DMS 273 treated with DMSO at 0.1 percent for 48 hours (cell line): ENCODE results near the gene PTBP1.

ENCODE experiments used
- DNase-seq: peaks from one replicate; lab custom pipeline; 2025; lab: John Stamatoyannopoulos, UW

The PTBP1 gene

GRCh38 chr19:797528-798414 is 519 bp downstream of the PTBP1 start:
- DNase-seq = peak; percentile 62

DNA sequence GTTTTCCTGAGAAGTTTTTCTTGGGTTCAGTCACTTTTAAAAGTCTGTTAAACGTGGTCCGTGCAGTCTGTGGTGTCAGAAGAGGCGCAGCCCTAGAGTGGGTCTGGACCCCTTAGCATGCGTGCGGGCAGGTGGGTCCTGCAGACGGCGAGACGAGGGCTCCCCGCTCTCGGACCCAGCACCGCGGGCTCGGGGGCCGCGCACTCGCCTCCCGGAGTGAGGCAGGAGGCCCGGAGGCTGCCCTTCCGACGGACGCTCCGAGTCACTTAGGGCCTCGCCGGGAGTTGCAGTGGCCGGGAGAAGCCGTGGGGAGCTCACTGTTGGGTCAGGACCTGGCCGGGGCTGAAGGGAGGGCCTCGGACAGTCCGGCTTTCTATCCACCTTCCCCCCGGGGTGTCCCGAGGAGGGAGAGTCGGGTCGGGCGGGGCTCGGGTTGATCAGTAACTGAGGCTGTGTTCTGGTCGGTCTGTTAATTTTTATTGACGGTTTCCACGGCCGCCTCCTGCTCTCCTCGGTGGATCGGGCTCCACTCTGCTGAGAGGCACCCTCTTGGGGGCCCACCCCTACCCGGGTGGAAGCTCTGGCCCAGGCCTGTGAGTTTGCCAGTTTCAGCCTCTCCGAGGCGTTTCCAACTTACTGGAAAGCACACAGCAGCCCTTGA is 1.3 kb downstream of the PTBP1 start:
- no peak for DNase-seq

DNA sequence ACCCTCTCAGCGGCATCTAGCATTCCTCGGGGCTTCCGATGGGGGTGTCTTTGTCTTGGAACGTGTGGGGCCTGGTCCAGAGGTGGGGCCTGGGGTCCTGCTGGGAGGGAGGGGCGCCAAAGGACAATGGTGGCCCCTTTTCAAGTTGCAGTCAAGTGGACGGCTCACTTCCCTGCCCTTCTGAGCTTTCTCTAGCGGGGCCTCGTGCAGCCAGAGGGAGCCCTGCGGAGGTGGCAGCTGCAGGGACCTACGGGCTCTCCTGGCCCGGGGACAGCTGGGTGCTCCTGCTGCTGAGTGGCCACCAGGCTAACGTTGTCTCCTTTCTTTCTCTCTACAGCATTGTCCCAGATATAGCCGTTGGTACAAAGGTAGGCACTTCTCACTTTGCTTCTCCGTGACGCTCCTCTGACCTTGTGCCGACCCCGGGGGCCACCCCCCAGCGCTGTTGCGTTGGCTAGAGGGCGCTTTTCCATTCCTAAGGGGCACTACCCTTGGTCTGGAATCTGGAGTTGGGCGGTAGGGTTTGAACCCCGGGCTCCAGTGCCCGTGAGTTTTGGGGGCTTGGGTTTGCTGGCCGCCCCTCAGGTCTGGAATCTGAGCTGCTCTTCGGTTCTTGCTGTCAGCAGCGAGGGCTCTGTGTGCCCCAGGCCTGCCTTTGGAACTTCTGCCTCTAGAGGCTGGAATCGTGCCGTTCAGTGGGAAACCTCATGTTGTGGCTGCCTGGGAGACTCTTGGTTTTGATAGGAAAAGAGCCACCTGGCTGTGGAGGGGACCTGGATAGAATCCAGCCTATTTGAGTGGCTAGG is 2.0 kb downstream of the PTBP1 start:
- no peak for DNase-seq

- no peak for DNase-seq
These were observed 3.2 kb downstream of the PTBP1 start for GRCh38 chr19:800360-801029.

DNA sequence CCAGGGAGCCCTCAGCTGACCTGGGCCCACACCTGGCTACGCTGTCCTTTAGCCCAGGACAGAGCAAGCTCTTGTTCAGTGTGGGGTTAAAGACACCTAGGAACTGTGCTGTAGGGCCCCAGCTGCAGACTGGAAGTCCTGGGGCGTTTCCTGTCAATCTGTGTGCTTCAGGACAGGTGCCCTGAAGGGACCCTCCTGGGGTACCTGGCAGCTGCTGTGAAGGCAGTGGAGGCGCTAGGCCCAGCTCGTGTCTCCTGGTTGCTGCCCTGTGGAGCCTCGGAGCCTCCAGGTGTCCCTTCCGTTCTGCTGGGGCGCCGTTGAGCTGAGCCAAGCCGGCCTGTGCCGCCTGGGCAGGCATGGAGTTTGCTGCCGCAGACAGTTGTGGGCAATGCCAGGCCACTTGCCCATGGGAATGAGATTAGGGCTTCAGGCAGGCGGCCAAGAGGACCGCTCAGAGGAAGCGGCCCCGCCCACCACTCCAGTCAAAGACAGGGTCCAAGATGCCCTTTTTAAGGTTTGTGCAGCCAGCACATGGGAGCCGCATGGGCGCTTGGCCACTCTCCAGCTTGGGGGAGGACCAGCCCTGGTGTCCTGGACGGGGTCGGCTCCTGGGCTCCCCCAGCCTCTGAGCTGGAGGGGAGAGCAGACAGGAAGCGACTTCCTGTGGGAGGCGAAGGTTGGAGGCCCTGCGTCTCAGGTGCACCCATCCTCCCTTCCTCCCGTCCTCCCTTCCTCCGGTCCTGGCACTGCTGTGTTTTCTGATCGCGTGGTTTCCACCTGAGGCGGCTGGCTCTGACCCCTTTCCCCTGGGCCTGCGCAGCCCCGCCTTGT is 4.0 kb downstream of the PTBP1 start:
- DNase-seq = no peak

DNA sequence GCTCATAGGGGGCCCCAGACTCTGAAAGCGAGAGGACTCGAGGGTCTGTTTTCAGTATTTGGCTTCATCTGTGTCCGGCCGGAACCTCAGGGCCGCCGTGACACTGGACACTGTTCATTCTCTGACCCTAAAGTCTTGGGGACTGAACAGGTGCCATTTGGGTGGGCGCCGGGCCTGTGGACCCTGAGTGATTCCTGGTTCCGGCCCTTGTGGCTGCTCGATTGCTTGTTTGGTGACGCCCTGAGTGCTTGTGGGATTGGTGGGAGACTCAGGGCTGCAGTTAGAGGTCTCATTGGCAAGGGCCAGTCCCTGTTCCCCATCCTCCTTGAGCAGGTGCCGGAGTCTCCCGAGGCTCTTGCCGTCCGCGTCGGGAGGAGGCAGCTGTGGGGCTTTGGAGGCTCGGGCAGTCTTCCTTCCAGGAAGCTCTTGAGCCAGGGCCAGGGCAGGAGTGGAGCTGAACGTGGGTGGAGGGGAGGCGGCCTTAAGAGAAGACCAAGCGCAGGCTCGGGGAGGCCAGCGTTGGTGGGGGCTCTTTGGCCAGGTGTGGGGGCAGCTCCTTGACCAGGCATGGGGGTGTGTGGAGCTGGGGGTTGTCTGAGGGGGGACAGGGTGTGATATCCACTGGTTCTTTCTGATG is 4.7 kb downstream of the PTBP1 start:
- no peak for DNase-seq

DNA sequence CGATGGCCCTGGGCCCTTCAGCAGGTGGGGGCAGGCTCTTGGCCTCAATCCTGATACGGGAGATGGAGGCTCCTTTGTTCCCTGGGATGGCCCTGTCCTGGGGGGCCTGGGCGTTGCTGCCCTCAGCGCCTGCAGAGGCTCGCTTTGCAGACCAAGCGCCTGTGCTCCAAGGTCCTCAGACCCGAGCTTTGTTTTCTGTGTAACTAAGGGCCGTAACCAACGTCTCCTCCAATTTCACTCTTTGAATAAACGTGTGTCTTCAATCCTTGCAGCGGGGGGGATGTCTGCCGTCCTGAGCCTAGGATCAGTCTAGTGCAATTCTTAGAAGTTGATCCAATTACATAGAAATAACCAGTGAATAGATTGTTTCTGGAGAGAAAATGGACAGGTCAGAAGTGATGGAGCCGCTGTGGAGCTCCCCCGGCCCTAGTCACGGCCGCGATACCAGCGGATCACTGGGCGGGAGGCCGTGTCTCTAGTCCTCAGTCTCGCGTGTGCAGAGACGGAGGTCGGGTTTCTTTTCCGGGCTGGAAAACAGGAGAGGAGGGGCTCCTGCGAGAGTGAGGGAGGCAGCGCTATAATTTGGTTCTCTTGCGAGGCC is 5.3 kb downstream of the PTBP1 start:
- DNase-seq = no peak

GRCh38 chr19:803099-803561 is 5.9 kb downstream of the PTBP1 start:
- DNase-seq = no peak

- no peak for DNase-seq
These were observed 6.6 kb downstream of the PTBP1 start for GRCh38 chr19:803686-804418.

DNA sequence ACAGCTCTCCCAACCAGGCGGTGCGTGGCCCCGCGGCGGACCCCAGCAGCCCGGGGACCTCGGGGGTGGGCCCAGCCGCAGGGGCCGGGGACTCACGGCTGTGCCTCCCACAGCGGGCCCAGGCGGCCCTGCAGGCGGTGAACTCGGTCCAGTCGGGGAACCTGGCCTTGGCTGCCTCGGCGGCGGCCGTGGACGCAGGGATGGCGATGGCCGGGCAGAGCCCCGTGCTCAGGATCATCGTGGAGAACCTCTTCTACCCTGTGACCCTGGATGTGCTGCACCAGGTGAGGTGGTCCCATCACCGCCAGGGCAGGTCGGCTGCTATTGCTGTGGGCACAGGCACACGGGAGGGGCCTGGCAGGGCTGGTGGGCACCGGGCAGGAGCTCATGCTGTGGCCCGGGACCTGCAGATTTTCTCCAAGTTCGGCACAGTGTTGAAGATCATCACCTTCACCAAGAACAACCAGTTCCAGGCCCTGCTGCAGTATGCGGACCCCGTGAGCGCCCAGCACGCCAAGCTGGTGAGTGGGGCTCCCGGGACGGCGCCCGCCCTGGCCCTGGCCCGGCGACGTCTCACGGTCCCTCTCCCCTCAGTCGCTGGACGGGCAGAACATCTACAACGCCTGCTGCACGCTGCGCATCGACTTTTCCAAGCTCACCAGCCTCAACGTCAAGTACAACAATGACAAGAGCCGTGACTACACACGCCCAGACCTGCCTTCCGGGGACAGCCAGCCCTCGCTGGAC is 7.3 kb downstream of the PTBP1 start:
- no peak for DNase-seq

DNA sequence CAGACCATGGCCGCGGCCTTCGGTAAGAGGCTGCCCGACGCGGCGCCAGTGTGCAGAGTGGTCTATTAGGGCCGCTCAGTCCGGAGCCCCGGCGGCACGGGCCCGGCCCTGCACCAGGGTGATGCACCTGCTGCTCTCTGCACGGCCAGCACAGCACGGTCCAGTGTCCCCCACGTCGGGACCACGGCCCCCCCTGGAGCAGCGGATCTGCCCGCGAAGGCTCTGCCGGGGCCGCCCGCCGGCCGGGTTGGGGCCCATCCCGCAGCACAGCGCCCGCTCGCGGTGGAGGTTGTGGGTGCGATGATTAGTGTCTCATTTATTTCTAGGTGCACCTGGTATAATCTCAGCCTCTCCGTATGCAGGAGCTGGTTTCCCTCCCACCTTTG is 7.9 kb downstream of the PTBP1 start:
- DNase-seq = no peak

DNA sequence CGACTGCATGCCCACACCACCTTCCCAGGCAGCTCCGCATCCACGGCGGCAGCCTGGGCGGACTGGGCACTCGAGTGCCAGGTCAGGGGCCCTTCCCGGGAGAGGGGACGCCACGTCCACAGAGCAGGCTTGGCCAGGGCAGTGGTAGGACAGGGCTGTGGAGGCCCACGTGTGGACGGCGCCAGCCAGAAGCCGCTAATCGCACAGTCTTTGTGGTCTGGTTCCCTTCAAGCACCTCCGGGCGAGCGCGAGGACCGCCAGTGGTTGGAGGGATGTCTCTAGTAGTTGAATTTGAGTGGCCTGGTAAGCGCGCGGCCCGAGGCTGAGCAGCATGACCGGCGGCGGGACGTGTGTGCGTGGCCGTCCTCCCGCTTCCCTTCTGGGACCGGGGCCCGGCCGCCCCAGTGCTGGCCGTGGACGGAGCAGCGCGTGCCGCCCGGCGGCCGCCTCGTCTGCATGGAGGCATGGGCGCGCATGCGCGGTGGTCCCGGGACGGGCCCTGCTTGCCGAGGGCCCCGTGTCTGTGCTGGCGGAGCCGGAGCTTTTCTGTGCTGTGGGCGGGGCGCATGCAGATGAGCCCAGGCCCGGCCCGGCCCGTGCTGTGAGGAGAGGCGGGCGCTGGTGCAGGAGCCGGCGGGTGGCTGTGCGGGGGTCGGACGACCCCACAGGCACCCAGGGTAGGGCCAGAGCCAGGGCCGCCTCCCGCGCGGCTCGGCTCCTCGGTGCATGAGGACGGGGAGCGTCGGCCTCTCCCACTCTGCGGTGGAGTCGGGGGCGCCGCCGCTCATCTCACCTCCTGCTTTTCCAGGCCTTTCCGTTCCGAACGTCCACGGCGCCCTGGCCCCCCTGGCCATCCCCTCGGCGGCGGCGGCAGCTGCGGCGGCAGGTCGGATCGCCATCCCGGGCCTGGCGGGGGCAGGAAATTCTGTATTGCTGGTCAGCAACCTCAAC is 8.6 kb downstream of the PTBP1 start:
- no peak for DNase-seq

- no peak for DNase-seq
These were observed 9.7 kb downstream of the PTBP1 start for GRCh38 chr19:806815-807421.

- no peak for DNase-seq
These were observed 10.6 kb downstream of the PTBP1 start for GRCh38 chr19:807627-808422.

DNA sequence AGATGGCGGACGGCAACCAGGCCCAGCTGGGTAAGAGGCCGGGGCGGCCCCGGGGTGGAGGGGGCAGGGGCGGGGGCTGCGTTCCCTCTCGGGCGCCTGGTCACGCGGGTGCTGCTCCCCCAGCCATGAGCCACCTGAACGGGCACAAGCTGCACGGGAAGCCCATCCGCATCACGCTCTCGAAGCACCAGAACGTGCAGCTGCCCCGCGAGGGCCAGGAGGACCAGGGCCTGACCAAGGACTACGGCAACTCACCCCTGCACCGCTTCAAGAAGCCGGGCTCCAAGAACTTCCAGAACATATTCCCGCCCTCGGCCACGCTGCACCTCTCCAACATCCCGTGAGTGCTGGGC is 11.1 kb downstream of the PTBP1 start:
- DNase-seq = no peak

DNA sequence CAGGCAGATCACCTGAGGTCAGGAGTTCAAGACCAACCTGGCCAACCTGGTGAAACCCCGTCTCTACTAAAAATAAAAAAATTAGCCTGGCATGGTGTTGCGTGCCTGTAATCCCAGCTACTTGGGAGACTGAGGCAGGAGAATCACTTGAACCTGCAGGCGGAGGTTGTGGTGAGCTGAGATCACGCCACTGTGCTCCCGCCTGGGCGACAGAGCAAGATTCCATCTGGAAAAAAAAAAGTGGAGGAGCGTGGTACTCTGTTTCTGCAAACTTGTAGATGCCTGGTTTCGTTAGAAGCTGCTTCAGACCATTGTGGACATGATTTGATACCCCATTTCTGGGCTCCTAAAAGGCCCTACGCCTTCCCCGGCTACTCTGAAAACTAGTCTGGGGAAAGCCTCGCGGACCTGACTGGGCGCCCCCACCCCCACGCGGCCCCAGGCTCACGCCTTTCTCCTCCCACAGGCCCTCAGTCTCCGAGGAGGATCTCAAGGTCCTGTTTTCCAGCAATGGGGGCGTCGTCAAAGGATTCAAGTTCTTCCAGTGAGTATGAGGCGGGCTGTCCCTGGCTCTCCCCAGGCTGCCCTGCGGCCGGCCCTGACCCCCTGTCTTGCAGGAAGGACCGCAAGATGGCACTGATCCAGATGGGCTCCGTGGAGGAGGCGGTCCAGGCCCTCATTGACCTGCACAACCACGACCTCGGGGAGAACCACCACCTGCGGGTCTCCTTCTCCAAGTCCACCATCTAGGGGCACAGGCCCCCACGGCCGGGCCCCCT is 13.0 kb downstream of the PTBP1 start:
- no peak for DNase-seq
